Retinal pigment epithelial cell (primary cell): ENCODE data around the gene GSTO2.

Experiments used
- DNase-seq: peaks from one replicate; pipeline ENCODE4 v3.0.0-alpha.2; 2010; ENCODE audit warnings: low read depth
- H3K4me3 ChIP-seq: 2 replicates; pipeline ENCODE4 v1.5.1; 2011; ENCODE audit warnings: mild to moderate bottlenecking, low read length, control low read depth, moderate library complexity
- CTCF ChIP-seq: conservative IDR thresholded peaks from 2 replicates; pipeline ENCODE4 v1.5.1; 2011; ENCODE audit warnings: low read depth, low read length, control low read depth, inconsistent platforms

GSTO2 gene

GRCh38 chr10:104308439-104308903, 39.5 kb downstream of the GSTO2 start:
- TF ChIP-seq CTCF: no peak
- H3K4me3 ChIP-seq: no peak overlapping the region
- DNase-seq: no peak

GRCh38 chr10:104309980-104310978, 41.3 kb downstream of the GSTO2 start:
- no peak overlapping the region for H3K4me3 ChIP-seq
- DNase-seq: no peak

GRCh38 chr10:104311184-104311720, 42.3 kb downstream of the GSTO2 start:
- DNase-seq: no peak
- H3K4me3 ChIP-seq: no peak overlapping the region
- no peak for TF ChIP-seq CTCF

More at GRCh38 chr10:104309980-104310978, 41.3 kb downstream of the GSTO2 start:
- TF ChIP-seq CTCF: no peak

- H3K4me3 ChIP-seq: no peak overlapping the region
- TF ChIP-seq CTCF: no peak
- DNase-seq: no peak
Measured at GRCh38 chr10:104314591-104315485, 45.9 kb downstream of the GSTO2 start.

GRCh38 chr10:104315486-104315921, 46.5 kb downstream of the GSTO2 start:
- DNase-seq: no peak
- TF ChIP-seq CTCF: no peak
- no peak overlapping the region for H3K4me3 ChIP-seq

- DNase-seq: no peak
- TF ChIP-seq CTCF: no peak
- no peak overlapping the region for H3K4me3 ChIP-seq
Measured at GRCh38 chr10:104316321-104317099, 47.5 kb downstream of the GSTO2 start.
